ENCODE data around the gene GRIK3.
"Not testable (repeated sequence)": the region's sequence is repeated elsewhere in the genome, so short reads cannot be mapped to it uniquely, and the experiment has no call there.

Gene GRIK3

GRCh38 chr1:37034121-37035013, at the start of gene GRIK3:
Gene GRIK3, minus strand, starts transcription at chr1:37034515. Its CDS starts 407 bp downstream, at chr1:37034108.
- no peak within 1 kb of the TSS for H3K9ac ChIP-seq (ENCODE audit: low read length)
- H3K36me3 ChIP-seq (ENCODE audit: control insufficient read depth, low read depth, low read length), result no peaks in the 10 kb centered on the region
- peaks cover 86% of the 10 kb centered on the region for H3K27me3 ChIP-seq (ENCODE audit: control insufficient read depth, insufficient read depth, low read length)
- H3K27ac ChIP-seq (ENCODE audit: low read length), result no peak within 1 kb of the TSS
- peak within 1 kb of the TSS; percentile 60 for H3K4me3 ChIP-seq (ENCODE audit: low read length)
- H3K4me1 ChIP-seq (ENCODE audit: control insufficient read depth, low read depth, low read length), result peaks cover 40% of the 10 kb centered on the region
- H3K9me3 ChIP-seq (ENCODE audit: control insufficient read depth, low read depth, low read length), result no peaks in the 10 kb centered on the region

- Histone ChIP-seq H3K4me3 (ENCODE audit: low read length) (no peak overlapping the region), H3K27me3 (ENCODE audit: control insufficient read depth, insufficient read depth, low read length) (no peaks in the 10 kb centered on the region), H3K9ac (ENCODE audit: low read length) (no peak overlapping the region), H3K9me3 (ENCODE audit: control insufficient read depth, low read depth, low read length) (no peaks in the 10 kb centered on the region), H3K4me1 (ENCODE audit: control insufficient read depth, low read depth, low read length) (no peaks in the 10 kb centered on the region), H3K36me3 (ENCODE audit: control insufficient read depth, low read depth, low read length) (no peaks in the 10 kb centered on the region), H3K27ac (ENCODE audit: low read length) (no peak overlapping the region)
Measured at GRCh38 chr1:37084013-37084412, 49.7 kb upstream of the GRIK3 start.

GRCh38 chr1:37083603-37084002, 49.3 kb upstream of the GRIK3 start:
- H3K4me3 ChIP-seq (ENCODE audit: low read length), result no peak overlapping the region
- no peaks in the 10 kb centered on the region for H3K27me3 ChIP-seq (ENCODE audit: control insufficient read depth, insufficient read depth, low read length)
- H3K9ac ChIP-seq (ENCODE audit: low read length), result no peak overlapping the region
- no peaks in the 10 kb centered on the region for H3K9me3 ChIP-seq (ENCODE audit: control insufficient read depth, low read depth, low read length)
- H3K36me3 ChIP-seq (ENCODE audit: control insufficient read depth, low read depth, low read length), result no peaks in the 10 kb centered on the region
- no peak overlapping the region for H3K27ac ChIP-seq (ENCODE audit: low read length)
- no peaks in the 10 kb centered on the region for H3K4me1 ChIP-seq (ENCODE audit: control insufficient read depth, low read depth, low read length)

- not testable (repeated sequence) for H3K9ac ChIP-seq (ENCODE audit: low read length); H3K9me3 ChIP-seq (ENCODE audit: control insufficient read depth, low read depth, low read length); H3K4me3 ChIP-seq (ENCODE audit: low read length); H3K4me1 ChIP-seq (ENCODE audit: control insufficient read depth, low read depth, low read length); H3K36me3 ChIP-seq (ENCODE audit: control insufficient read depth, low read depth, low read length); H3K27me3 ChIP-seq (ENCODE audit: control insufficient read depth, insufficient read depth, low read length); H3K27ac ChIP-seq (ENCODE audit: low read length)
Measured at GRCh38 chr1:37080296-37080986, 46.1 kb upstream of the GRIK3 start.

GRCh38 chr1:37078866-37079265, 44.6 kb upstream of the GRIK3 start:
- H3K36me3 ChIP-seq (ENCODE audit: control insufficient read depth, low read depth, low read length), result no peaks in the 10 kb centered on the region
- no peak overlapping the region for H3K9ac ChIP-seq (ENCODE audit: low read length)
- no peaks in the 10 kb centered on the region for H3K27me3 ChIP-seq (ENCODE audit: control insufficient read depth, insufficient read depth, low read length)
- H3K9me3 ChIP-seq (ENCODE audit: control insufficient read depth, low read depth, low read length), result no peaks in the 10 kb centered on the region
- no peak overlapping the region for H3K4me3 ChIP-seq (ENCODE audit: low read length)
- no peak overlapping the region for H3K27ac ChIP-seq (ENCODE audit: low read length)
- H3K4me1 ChIP-seq (ENCODE audit: control insufficient read depth, low read depth, low read length), result peaks cover 5% of the 10 kb centered on the region

- Histone ChIP-seq H3K27me3 (ENCODE audit: control insufficient read depth, insufficient read depth, low read length) (no peaks in the 10 kb centered on the region), H3K4me1 (ENCODE audit: control insufficient read depth, low read depth, low read length) (peaks cover 5% of the 10 kb centered on the region), H3K9ac (ENCODE audit: low read length) (no peak overlapping the region), H3K9me3 (ENCODE audit: control insufficient read depth, low read depth, low read length) (no peaks in the 10 kb centered on the region), H3K4me3 (ENCODE audit: low read length) (no peak overlapping the region), H3K36me3 (ENCODE audit: control insufficient read depth, low read depth, low read length) (no peaks in the 10 kb centered on the region), H3K27ac (ENCODE audit: low read length) (no peak overlapping the region)
Measured at GRCh38 chr1:37076168-37076567, 41.9 kb upstream of the GRIK3 start.

GRCh38 chr1:37073854-37074379, 39.6 kb upstream of the GRIK3 start:
- H3K36me3 ChIP-seq (ENCODE audit: control insufficient read depth, low read depth, low read length), result no peaks in the 10 kb centered on the region
- no peak overlapping the region for H3K27ac ChIP-seq (ENCODE audit: low read length)
- H3K4me1 ChIP-seq (ENCODE audit: control insufficient read depth, low read depth, low read length), result peaks cover 5% of the 10 kb centered on the region
- no peak overlapping the region for H3K9ac ChIP-seq (ENCODE audit: low read length)
- H3K4me3 ChIP-seq (ENCODE audit: low read length), result no peak overlapping the region
- H3K9me3 ChIP-seq (ENCODE audit: control insufficient read depth, low read depth, low read length), result no peaks in the 10 kb centered on the region
- H3K27me3 ChIP-seq (ENCODE audit: control insufficient read depth, insufficient read depth, low read length), result no peaks in the 10 kb centered on the region

- Histone ChIP-seq H3K27me3 (ENCODE audit: control insufficient read depth, insufficient read depth, low read length) (no peaks in the 10 kb centered on the region), H3K36me3 (ENCODE audit: control insufficient read depth, low read depth, low read length) (no peaks in the 10 kb centered on the region), H3K27ac (ENCODE audit: low read length) (no peak overlapping the region), H3K9ac (ENCODE audit: low read length) (no peak overlapping the region), H3K4me1 (ENCODE audit: control insufficient read depth, low read depth, low read length) (peaks cover 5% of the 10 kb centered on the region), H3K9me3 (ENCODE audit: control insufficient read depth, low read depth, low read length) (no peaks in the 10 kb centered on the region), H3K4me3 (ENCODE audit: low read length) (no peak overlapping the region)
Measured at GRCh38 chr1:37073152-37073853, 39.0 kb upstream of the GRIK3 start.

- H3K27me3 ChIP-seq (ENCODE audit: control insufficient read depth, insufficient read depth, low read length), result no peaks in the 10 kb centered on the region
- H3K36me3 ChIP-seq (ENCODE audit: control insufficient read depth, low read depth, low read length), result no peaks in the 10 kb centered on the region
- no peak overlapping the region for H3K27ac ChIP-seq (ENCODE audit: low read length)
- H3K4me1 ChIP-seq (ENCODE audit: control insufficient read depth, low read depth, low read length), result peaks cover 5% of the 10 kb centered on the region
- H3K4me3 ChIP-seq (ENCODE audit: low read length), result no peak overlapping the region
- H3K9me3 ChIP-seq (ENCODE audit: control insufficient read depth, low read depth, low read length), result no peaks in the 10 kb centered on the region
- no peak overlapping the region for H3K9ac ChIP-seq (ENCODE audit: low read length)
Measured at GRCh38 chr1:37071829-37072228, 37.5 kb upstream of the GRIK3 start.

GRCh38 chr1:37070126-37070525, 35.8 kb upstream of the GRIK3 start:
- H3K4me3 ChIP-seq (ENCODE audit: low read length), result no peak overlapping the region
- H3K27ac ChIP-seq (ENCODE audit: low read length), result no peak overlapping the region
- H3K9ac ChIP-seq (ENCODE audit: low read length), result no peak overlapping the region
- no peaks in the 10 kb centered on the region for H3K9me3 ChIP-seq (ENCODE audit: control insufficient read depth, low read depth, low read length)
- H3K4me1 ChIP-seq (ENCODE audit: control insufficient read depth, low read depth, low read length), result no peaks in the 10 kb centered on the region
- no peaks in the 10 kb centered on the region for H3K36me3 ChIP-seq (ENCODE audit: control insufficient read depth, low read depth, low read length)
- no peaks in the 10 kb centered on the region for H3K27me3 ChIP-seq (ENCODE audit: control insufficient read depth, insufficient read depth, low read length)

- Histone ChIP-seq H3K4me1 (ENCODE audit: control insufficient read depth, low read depth, low read length) (no peaks in the 10 kb centered on the region), H3K27me3 (ENCODE audit: control insufficient read depth, insufficient read depth, low read length) (no peaks in the 10 kb centered on the region), H3K36me3 (ENCODE audit: control insufficient read depth, low read depth, low read length) (no peaks in the 10 kb centered on the region), H3K9me3 (ENCODE audit: control insufficient read depth, low read depth, low read length) (no peaks in the 10 kb centered on the region), H3K27ac (ENCODE audit: low read length) (no peak overlapping the region), H3K4me3 (ENCODE audit: low read length) (no peak overlapping the region), H3K9ac (ENCODE audit: low read length) (no peak overlapping the region)
Measured at GRCh38 chr1:37069406-37069805, 35.1 kb upstream of the GRIK3 start.
